Measurements from ENCODE around the gene FERMT2.
A peak's percentile ranks its signal among the peaks of the same experiment; 100 is the strongest.

FERMT2 gene

DNA sequence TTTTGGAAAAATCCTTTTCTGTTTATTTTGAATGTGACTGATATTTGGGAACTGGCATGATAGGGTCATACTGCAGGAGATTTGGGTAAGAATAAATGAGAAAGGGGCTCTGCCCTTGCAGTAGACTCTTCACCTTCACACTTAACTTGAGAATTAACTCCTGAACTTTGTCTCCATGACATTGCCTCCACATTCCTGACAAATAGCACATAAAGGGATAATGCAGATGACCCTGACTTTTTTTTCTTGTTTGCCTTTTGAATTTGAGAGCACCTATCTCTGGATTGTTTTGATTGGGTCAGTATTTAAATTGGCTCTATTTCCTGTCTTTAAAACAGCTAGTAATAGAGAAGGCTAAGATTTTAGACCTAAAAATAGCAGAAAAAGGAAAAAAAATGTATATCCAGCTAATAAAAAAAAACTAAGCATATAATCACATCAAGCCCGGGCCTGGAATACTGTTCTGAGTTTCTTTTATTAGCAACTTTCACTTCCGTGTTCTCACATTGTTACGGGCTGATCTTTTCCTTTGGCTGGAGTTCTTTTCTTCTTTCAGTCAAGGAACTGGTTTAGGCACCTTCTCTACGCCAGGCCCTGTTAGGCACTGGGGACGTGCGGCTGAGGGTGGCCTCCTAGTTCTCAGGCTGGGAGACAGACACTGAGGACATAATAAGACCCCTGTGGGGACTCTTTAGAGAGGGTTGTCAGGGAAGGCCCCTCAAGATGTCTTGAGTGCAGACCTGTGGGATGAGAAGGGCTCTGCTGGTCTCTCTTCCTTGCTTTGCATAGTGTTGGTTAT, 106.4 kb downstream of the FERMT2 start:
- DNase-seq (ENCODE audit: low spot score in 2 of 2), result no peak
- Mint-ChIP-seq H3K4me1 (no peaks in the 10 kb centered on the region), H3K27ac (no peak overlapping the region), H3K36me3 (no peaks in the 10 kb centered on the region), H3K9me3 (no peaks in the 10 kb centered on the region), H3K4me3 (no peak overlapping the region)
- ATAC-seq, result no peak

DNA sequence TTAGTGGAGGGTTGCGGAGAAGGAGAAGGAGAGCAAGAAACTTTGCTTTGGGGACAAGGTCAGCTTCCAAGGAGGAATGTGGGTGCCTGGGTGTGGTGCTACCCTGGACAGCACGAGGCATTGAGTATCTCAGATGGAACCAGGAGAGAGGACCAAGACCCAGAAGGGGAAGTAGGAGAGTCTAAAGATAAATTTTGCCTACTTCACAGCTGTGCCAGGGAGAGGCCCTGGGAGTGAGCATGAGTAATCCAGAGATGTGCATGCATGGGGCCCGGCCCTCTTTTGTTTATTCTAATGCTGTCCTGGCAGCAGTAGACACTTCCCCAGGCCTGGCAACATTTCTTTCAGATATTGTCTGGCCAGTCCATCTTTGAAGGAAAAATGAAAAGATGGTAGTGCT, 110.0 kb downstream of the FERMT2 start:
- H3K9me3 Mint-ChIP-seq, result no peaks in the 10 kb centered on the region
- DNase-seq (ENCODE audit: low spot score in 2 of 2) (no peak), ATAC-seq (no peak)
- no peaks in the 10 kb centered on the region for H3K4me1 Mint-ChIP-seq
- H3K36me3 Mint-ChIP-seq, result no peaks in the 10 kb centered on the region
- no peak overlapping the region for H3K27ac Mint-ChIP-seq
- H3K4me3 Mint-ChIP-seq, result no peak overlapping the region

DNA sequence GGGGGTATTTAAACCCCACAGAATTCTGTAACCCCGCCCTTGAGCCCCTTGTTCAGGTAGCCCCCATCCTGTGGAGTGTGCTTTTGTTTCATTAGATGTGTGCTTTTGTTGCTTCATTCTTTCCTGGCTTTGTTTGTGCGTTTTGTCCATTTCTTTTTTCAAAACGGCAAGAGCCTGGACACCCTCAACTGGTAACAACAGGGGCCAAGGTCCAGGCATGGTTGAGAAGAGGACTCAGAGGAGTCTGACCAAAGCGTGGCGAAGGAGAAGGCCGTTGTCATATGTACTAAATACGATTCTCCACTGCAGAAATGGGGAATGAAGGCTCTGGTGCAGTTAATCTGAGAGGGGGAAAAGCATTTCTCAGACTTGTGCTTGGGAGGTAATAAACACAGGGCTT, 113.4 kb downstream of the FERMT2 start:
- no peak for DNase-seq (ENCODE audit: low spot score in 2 of 2)
- no peak overlapping the region for H3K27ac Mint-ChIP-seq
- H3K9me3 Mint-ChIP-seq, result no peaks in the 10 kb centered on the region
- H3K4me3 Mint-ChIP-seq, result no peak overlapping the region
- ATAC-seq, result no peak
- H3K36me3 Mint-ChIP-seq, result no peaks in the 10 kb centered on the region
- H3K4me1 Mint-ChIP-seq, result no peaks in the 10 kb centered on the region

DNA sequence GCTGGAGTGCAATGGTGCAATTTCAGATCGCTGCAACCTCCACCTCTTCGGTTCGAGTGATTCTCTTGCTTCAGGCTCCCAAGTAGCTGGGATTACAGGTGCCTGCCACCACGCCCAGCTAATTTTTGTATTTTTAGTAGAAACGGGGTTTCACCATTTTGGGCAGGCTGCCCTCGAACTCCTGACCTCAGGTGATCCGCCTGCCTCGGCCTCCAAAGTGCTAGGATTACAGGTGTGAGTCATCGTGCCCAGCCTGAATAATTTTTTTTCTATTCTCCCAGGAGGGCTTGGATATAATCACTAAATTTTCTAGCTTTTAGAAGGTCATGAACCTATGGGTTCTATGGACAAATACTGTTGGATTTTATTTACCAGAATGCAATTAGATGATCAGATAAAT, 114.8 kb downstream of the FERMT2 start:
- Mint-ChIP-seq H3K9me3 (no peaks in the 10 kb centered on the region), H3K36me3 (no peaks in the 10 kb centered on the region), H3K27ac (no peak overlapping the region), H3K4me3 (no peak overlapping the region), H3K4me1 (no peaks in the 10 kb centered on the region)
- ATAC-seq (no peak), DNase-seq (ENCODE audit: low spot score in 2 of 2) (no peak)

DNA sequence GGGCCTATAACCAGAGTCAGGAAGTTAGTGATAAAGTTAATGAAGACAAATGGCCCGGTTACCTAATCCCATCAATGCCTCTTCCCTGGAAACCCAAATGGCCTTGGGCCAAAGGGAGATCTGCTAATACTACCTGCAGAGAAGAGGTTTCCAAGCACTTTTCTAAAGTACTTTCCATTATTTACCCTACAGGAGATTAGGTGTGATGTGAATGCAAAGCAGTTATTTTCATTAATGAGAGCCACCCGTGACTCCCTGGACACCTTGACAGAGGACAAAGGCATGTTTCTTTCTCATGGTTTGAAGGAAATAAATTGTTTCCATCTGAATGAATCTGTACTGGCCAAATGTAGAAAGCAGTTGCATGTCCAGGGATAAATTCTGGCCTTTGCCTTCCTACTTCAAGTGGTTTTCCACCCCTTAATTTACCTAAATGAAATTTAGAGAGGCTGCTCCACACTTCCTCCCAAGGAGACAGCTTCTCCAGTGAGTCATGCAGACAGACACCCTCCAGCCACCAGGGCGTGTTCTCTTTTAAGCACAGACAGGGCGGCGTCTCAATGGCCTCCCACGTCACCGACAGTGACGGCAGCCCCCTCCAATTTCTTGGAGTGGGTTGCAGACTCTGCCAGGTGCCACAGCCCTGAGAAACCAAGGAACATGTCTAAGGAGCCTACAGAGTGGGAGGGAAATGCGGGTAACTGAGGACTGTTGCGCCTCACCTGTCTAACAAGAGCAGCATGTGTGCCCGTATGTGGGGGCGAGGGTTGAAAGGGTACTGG, 115.5 kb downstream of the FERMT2 start:
- Mint-ChIP-seq H3K4me3 (no peak overlapping the region), H3K9me3 (no peaks in the 10 kb centered on the region), H3K27ac (no peak overlapping the region), H3K4me1 (no peaks in the 10 kb centered on the region), H3K36me3 (no peaks in the 10 kb centered on the region)
- DNase-seq (ENCODE audit: low spot score in 2 of 2), result no peak
- ATAC-seq, result no peak

DNA sequence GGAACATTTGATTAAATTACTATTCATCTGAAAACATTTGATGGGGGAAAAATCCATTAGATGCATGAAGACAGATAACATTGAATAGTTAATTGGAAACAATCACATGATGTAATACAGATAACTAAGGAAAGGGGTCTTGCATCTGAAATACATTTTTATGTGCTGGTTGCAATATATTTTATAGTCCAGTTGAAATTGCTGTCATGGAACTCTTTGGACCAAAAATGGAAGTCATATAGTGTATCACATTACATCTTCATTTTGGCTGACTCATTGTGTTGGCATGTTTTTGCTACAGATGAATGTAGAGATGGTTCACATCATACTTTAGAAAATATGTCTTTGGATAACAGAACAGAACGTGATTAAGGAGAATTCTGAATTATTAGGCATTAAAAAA, 116.4 kb downstream of the FERMT2 start:
- Mint-ChIP-seq H3K4me1 (no peaks in the 10 kb centered on the region), H3K4me3 (no peak overlapping the region), H3K27ac (no peak overlapping the region), H3K9me3 (no peaks in the 10 kb centered on the region), H3K36me3 (no peaks in the 10 kb centered on the region)
- ATAC-seq (no peak), DNase-seq (ENCODE audit: low spot score in 2 of 2) (no peak)

DNA sequence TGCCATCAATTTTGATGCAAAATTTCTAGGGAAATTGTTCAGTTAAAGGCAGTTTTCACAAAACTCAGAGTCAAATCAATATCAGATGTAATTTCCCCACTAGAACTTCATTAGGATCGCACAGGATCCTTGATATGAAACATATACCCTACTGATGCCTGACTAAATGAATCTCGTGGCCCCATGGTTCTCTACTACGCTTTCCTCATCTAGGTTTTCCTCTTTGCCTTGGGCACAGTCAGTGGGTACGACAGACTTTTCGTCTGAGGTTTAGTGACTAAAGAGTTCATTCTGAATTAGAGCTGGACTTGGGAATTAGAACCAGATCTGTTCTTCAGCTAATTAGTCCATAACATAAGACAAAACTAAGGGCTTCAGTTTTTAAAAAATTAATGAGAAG, 117.0 kb downstream of the FERMT2 start:
- Mint-ChIP-seq H3K36me3 (no peaks in the 10 kb centered on the region), H3K4me1 (no peaks in the 10 kb centered on the region), H3K4me3 (no peak overlapping the region), H3K9me3 (no peaks in the 10 kb centered on the region), H3K27ac (no peak overlapping the region)
- DNase-seq (ENCODE audit: low spot score in 2 of 2) (no peak), ATAC-seq (no peak)

DNA sequence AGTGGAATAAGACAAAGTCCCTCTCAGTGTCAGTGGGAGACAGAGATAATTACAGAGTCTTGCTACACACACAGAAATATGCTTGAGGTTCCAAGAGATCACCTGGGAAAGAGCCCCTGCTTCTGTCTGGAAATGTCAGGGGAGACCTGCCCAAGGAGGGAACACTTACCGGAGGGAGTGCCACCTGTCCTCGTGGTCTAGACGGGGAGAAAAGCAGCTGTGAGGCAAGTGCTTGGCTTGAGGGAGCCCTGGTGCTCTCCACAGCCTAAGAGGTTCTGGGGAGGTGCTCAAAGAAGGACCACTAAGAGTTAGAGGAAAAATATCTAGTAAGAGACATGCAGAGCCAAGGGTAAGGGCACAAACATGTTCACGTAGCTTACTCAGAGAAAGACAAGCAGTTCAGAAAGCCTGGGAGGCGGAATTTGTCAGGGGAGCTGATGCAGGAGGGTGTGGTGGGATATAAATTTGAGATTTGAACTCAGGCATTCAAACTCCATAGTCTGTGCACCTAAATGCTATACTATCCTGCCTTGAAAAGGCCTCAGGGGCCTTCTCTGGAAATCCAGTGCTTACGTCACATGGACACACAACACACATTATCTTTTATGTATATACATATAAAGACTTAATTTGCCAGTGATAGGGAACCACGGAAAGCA, 121.2 kb downstream of the FERMT2 start:
- no peak overlapping the region for H3K27ac Mint-ChIP-seq
- H3K36me3 Mint-ChIP-seq, result no peaks in the 10 kb centered on the region
- no peaks in the 10 kb centered on the region for H3K4me1 Mint-ChIP-seq
- no peak for ATAC-seq
- H3K9me3 Mint-ChIP-seq, result no peaks in the 10 kb centered on the region
- no peak overlapping the region for H3K4me3 Mint-ChIP-seq
- no peak for DNase-seq (ENCODE audit: low spot score in 2 of 2)

DNA sequence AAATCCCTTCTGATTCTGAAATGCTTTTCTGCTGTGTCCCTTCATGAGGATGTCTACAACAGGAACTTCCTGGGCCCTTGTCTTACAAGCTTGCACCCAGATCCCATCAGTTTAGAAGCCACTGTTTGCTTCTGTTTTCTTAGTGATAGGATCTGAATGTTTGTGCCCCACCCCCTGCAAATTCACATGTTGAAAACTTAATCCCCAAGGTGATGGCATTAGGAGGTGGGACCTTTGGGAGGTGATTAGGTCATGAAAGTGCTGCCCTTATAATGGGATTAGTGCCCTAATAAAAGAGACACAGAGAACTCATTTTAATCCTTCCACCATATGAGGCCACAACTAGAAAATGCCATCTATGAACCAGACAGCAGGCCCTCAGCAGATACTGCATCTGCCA, 123.4 kb downstream of the FERMT2 start:
- no peaks in the 10 kb centered on the region for H3K9me3 Mint-ChIP-seq
- H3K4me1 Mint-ChIP-seq, result no peaks in the 10 kb centered on the region
- DNase-seq (ENCODE audit: low spot score in 2 of 2), result no peak
- ATAC-seq, result no peak
- no peaks in the 10 kb centered on the region for H3K36me3 Mint-ChIP-seq
- no peak overlapping the region for H3K27ac Mint-ChIP-seq
- H3K4me3 Mint-ChIP-seq, result no peak overlapping the region

DNA sequence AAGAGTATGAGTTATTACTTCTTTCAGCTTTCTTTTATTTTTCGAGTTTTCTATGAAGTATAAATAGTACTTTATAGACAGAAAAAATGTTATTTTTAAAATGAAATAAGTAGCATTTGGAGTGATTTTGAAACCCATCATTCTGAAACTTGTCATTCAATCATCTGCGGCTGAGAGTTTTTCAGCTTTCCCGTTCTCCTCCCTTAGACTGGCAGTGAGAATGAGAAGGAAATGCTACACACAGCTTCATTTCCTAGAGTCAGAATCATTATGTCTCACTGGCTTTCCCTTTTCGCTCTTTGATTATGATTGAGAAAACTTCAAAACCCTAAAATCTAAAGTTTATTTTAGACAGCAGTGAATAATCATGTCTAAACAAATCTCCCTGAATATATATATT, 125.8 kb downstream of the FERMT2 start:
- Mint-ChIP-seq H3K4me3 (no peak overlapping the region), H3K27ac (no peak overlapping the region), H3K4me1 (no peaks in the 10 kb centered on the region)

DNA sequence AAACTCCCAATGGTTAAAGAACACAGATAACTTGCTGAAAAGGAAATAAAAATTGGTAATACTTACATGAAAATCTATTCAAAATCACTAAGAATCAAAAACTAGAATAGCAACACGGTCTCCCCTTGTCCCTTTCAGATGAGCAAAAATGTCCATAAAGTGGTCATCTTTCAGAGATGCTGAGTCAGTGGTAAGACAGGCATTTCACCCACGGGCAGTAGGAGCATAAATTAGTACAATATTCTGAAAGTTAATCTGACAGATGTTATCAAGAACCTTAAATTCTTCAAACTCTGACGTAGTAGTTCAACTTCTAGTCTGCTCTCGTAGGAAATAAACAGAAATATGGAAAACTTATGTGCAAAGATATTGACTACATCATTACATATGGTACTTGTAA, 126.4 kb downstream of the FERMT2 start:
- Mint-ChIP-seq H3K4me1 (no peaks in the 10 kb centered on the region), H3K36me3 (no peaks in the 10 kb centered on the region), H3K27ac (no peak overlapping the region), H3K9me3 (no peaks in the 10 kb centered on the region), H3K4me3 (no peak overlapping the region)
- ATAC-seq, result peak; percentile 34
- no peak for DNase-seq (ENCODE audit: low spot score in 2 of 2)

More for the DNA sequence above, 125.8 kb downstream of the FERMT2 start:
- peak; percentile 77 for ATAC-seq
- Mint-ChIP-seq H3K9me3 (no peaks in the 10 kb centered on the region), H3K36me3 (no peaks in the 10 kb centered on the region)
- no peak for DNase-seq (ENCODE audit: low spot score in 2 of 2)

DNA sequence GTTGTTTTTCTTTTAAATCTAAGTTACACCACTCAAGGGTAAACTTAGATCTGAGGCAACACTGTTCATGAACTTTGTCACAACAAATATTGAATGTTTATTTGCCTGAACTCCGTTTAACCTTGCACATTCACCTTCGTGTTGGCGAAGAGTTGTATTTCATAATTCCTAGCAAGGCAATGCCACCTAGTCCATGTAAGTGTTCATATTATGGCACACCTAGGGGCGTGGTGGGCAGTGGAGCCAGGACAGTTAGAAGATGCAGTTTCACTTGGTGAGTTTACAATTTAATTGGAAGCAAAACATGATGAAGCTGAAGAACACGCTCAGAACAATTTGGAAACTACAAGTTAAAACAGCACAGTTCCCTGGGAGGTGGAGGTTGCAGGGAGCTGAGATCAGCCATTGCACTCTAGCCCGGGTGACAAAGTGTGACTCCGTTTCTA, 129.0 kb downstream of the FERMT2 start:
- no peaks in the 10 kb centered on the region for H3K4me1 Mint-ChIP-seq
- H3K4me3 Mint-ChIP-seq, result no peak overlapping the region
- H3K36me3 Mint-ChIP-seq, result no peaks in the 10 kb centered on the region
- DNase-seq (ENCODE audit: low spot score in 2 of 2) (peak in 1 of 2 donors; percentile 10), ATAC-seq (no peak)
- H3K27ac Mint-ChIP-seq, result no peak overlapping the region
- H3K9me3 Mint-ChIP-seq, result no peaks in the 10 kb centered on the region

DNA sequence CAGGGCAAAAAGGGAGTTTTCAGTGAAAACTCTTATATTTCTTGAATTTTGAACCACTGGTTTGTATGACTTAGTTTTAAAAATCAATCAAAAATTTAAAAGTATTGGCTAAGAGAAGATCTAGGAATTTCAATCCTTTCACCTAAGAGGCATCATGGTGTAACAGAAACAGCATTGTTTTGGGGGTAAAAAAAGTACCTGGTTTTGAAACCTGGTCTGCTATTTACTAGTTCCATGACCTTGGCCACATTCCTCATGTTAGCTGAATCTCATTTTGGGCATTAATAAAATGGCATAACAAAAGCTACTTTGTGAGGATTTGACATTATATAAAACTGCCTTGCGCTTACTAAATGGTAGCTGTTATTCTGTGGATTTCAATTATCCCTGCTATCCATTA, 142.7 kb downstream of the FERMT2 start:
- Mint-ChIP-seq H3K27ac (no peak overlapping the region), H3K9me3 (no peaks in the 10 kb centered on the region)

More for the DNA sequence above, 142.7 kb downstream of the FERMT2 start:
- no peak overlapping the region for H3K4me3 Mint-ChIP-seq
- H3K36me3 Mint-ChIP-seq, result no peaks in the 10 kb centered on the region
- no peak for DNase-seq (ENCODE audit: low spot score in 2 of 2)
- no peak for ATAC-seq
- H3K4me1 Mint-ChIP-seq, result no peaks in the 10 kb centered on the region

All from stimulated activated effector memory CD8-positive, alpha-beta T cell treated with anti-CD3 and anti-CD28 coated beads, Interleukin-12 subunit alpha, Interleukin-12 subunit beta, amount 100 ng/mL, for 72 hours (primary cell).